OCI-LY1 (cell line): ENCODE results near the gene ALS2CL.

Experiments
- EZH2 ChIP-seq: fragments of 200-600 bp; sonication (generic), shearing (Covaris generic); IDR thresholded peaks from 2 replicates; pipeline ENCODE4 v1.8.0; 2017; ENCODE audit warnings: borderline replicate concordance, mixed run types, mild to moderate bottlenecking, antibody characterized with exemption, low read length, moderate library complexity, mixed read lengths
- TF ChIP-seq, protein P1 (sequence below): fragments of 200-600 bp; sonication (generic), shearing (Covaris generic); IDR thresholded peaks from 2 replicates; pipeline ENCODE4 v1.5.1; 2017; ENCODE audit warnings: mild to moderate bottlenecking, antibody characterized with exemption, low read length, moderate library complexity, mixed read lengths

DNA sequence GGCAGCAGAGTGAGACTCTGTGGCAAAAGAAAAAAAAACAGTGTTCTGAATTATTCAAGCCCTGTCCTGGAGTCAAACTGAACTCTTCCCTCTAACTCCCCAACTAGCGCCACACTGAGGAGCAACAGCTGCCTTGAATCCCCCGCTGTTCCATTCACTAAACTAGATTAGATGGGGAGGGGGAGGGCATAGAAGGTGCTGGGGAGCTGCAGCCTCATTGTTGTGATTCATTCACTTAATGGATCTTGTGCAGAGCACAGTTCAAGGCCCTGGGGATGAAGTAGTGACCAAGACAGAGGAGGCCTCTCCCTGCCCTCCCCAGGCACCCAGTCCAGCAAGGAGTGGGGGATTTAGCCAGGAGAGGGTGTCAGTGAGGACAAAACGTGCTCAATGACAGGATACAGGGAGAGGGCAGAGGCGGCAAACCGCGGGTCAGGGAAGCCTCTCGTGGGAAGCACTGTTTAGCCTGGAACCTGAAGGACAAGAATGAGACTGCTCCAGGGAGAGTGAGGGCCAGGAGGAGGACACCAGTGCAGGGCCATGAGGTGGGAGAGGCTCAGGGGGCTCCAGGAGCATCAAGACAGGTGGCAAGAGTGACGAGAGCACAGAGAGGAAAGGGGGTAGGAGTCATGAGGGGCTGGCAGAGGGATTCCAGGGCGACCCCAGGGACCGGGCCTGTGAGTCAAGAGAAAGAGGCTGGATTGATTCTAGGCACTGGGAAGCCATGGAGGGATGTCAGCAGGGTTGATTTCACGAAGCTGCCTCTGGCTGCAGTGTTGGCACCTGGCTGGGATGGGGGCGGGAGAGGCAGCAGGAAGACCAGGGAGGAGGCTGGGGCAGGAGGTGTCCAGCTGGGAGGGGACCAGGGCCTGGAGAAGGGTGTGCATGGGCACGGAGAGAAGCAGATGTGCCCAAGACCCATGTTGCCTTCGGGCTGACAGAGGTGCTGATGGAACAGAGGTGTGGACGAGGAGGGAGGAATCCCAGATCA is 31.4 kb downstream of the ALS2CL start:
- TF ChIP-seq, protein P1, sequence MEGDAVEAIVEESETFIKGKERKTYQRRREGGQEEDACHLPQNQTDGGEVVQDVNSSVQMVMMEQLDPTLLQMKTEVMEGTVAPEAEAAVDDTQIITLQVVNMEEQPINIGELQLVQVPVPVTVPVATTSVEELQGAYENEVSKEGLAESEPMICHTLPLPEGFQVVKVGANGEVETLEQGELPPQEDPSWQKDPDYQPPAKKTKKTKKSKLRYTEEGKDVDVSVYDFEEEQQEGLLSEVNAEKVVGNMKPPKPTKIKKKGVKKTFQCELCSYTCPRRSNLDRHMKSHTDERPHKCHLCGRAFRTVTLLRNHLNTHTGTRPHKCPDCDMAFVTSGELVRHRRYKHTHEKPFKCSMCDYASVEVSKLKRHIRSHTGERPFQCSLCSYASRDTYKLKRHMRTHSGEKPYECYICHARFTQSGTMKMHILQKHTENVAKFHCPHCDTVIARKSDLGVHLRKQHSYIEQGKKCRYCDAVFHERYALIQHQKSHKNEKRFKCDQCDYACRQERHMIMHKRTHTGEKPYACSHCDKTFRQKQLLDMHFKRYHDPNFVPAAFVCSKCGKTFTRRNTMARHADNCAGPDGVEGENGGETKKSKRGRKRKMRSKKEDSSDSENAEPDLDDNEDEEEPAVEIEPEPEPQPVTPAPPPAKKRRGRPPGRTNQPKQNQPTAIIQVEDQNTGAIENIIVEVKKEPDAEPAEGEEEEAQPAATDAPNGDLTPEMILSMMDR: no peak
- no peak for TF ChIP-seq EZH2
